GM21528 (cell line): ENCODE results near the gene ZW10.
"Not testable (repeated sequence)": the region's sequence is repeated elsewhere in the genome, so short reads cannot be mapped to it uniquely, and the experiment has no call there.

ENCODE experiments used
- ATAC-seq: cut with Tn5 transposase; IDR thresholded peaks from one replicate; pipeline ENCODE4 v1.9.1; 2021; ENCODE audit warnings: mild to moderate bottlenecking, moderate library complexity; ENCODE audit not compliant: unreplicated experiment, low FRiP score

The ZW10 gene

GRCh38 chr11:113773416-113774173, at the start of gene ZW10:
ZW10 (minus strand) TSS chr11:113773692; CDS start chr11:113773666, 26 bp downstream.
- peak; percentile 99 for ATAC-seq

- no peak for ATAC-seq
Observed at GRCh38 chr11:113818426-113818825, 44.9 kb upstream of the ZW10 start.

- ATAC-seq: no peak
Observed at GRCh38 chr11:113817626-113818025, 44.1 kb upstream of the ZW10 start.

- no peak for ATAC-seq
Observed at GRCh38 chr11:113817162-113817561, 43.7 kb upstream of the ZW10 start.

- no peak for ATAC-seq
Observed at GRCh38 chr11:113814181-113814580, 40.7 kb upstream of the ZW10 start.

GRCh38 chr11:113808931-113809330, 35.4 kb upstream of the ZW10 start:
- ATAC-seq: no peak

GRCh38 chr11:113806406-113806805, 32.9 kb upstream of the ZW10 start:
- no peak for ATAC-seq

GRCh38 chr11:113805640-113806039, 32.1 kb upstream of the ZW10 start:
- ATAC-seq: no peak

GRCh38 chr11:113802621-113803020, 29.1 kb upstream of the ZW10 start:
- ATAC-seq: no peak

GRCh38 chr11:113796663-113797259, 23.3 kb upstream of the ZW10 start:
- ATAC-seq: peak; percentile 66

- ATAC-seq: no peak
Observed at GRCh38 chr11:113789675-113790320, 16.3 kb upstream of the ZW10 start.

- not testable (repeated sequence) for ATAC-seq
Observed at GRCh38 chr11:113789016-113789415, 15.5 kb upstream of the ZW10 start.

GRCh38 chr11:113782134-113782533, 8.6 kb upstream of the ZW10 start:
- no peak for ATAC-seq

- no peak for ATAC-seq
Observed at GRCh38 chr11:113781682-113782081, 8.2 kb upstream of the ZW10 start.

- no peak for ATAC-seq
Observed at GRCh38 chr11:113779496-113779895, 6.0 kb upstream of the ZW10 start, which contains the start of gene CLDN25. CLDN25 (plus strand) TSS chr11:113779796; CDS start chr11:113779796, 0 bp downstream.

GRCh38 chr11:113778111-113778910, 4.8 kb upstream of the ZW10 start:
- no peak for ATAC-seq

GRCh38 chr11:113774174-113774503, 647 bp upstream of the ZW10 start:
- ATAC-seq: no peak

GRCh38 chr11:113773092-113773415, 438 bp downstream of the ZW10 start:
- ATAC-seq: no peak

- ATAC-seq: no peak
Observed at GRCh38 chr11:113771964-113772363, 1.5 kb downstream of the ZW10 start.

- ATAC-seq: no peak
Observed at GRCh38 chr11:113764527-113765219, 8.8 kb downstream of the ZW10 start.
